PC-3 (cell line): Measurements from ENCODE around the gene AMMECR1.

Experiments used
- CTCF ChIP-seq: fragments of 300-600 bp; sonication (generic); conservative IDR thresholded peaks from 2 replicates; pipeline ENCODE4 v1.5.1; 2017; ENCODE audit warnings: antibody characterized with exemption, low read depth, mild to moderate bottlenecking, low read length
- EZH2 ChIP-seq: fragments of 300-600 bp; sonication (generic); IDR thresholded peaks from one replicate; pipeline ENCODE4 v1.6.1; 2017; ENCODE audit warnings: antibody characterized with exemption, mild to moderate bottlenecking, low read length; ENCODE audit not compliant: unreplicated experiment
- EZH2phosphoT487 ChIP-seq: fragments of 300-600 bp; sonication (generic); IDR thresholded peaks from 2 replicates; pipeline ENCODE4 v1.6.1; 2018; ENCODE audit warnings: mild to moderate bottlenecking, antibody characterized with exemption, low read length, borderline replicate concordance

GRCh38 chrX:110180928-110181310, 137.0 kb downstream of the AMMECR1 start:
- TF ChIP-seq CTCF (no peak), EZH2 (no peak), EZH2phosphoT487 (no peak)
